ENCODE measurements around the gene IGSF9. TPM values are rescaled to one million over a fixed set of nuclear protein-coding genes. Genes with fewer than 3 reads are reported as not detected.
A peak's percentile ranks its signal among the peaks of the same experiment; 100 is the strongest.

IGSF9 gene
- total RNA-seq, 1 donor from 2014 or later, result 2.1 TPM

DNA sequence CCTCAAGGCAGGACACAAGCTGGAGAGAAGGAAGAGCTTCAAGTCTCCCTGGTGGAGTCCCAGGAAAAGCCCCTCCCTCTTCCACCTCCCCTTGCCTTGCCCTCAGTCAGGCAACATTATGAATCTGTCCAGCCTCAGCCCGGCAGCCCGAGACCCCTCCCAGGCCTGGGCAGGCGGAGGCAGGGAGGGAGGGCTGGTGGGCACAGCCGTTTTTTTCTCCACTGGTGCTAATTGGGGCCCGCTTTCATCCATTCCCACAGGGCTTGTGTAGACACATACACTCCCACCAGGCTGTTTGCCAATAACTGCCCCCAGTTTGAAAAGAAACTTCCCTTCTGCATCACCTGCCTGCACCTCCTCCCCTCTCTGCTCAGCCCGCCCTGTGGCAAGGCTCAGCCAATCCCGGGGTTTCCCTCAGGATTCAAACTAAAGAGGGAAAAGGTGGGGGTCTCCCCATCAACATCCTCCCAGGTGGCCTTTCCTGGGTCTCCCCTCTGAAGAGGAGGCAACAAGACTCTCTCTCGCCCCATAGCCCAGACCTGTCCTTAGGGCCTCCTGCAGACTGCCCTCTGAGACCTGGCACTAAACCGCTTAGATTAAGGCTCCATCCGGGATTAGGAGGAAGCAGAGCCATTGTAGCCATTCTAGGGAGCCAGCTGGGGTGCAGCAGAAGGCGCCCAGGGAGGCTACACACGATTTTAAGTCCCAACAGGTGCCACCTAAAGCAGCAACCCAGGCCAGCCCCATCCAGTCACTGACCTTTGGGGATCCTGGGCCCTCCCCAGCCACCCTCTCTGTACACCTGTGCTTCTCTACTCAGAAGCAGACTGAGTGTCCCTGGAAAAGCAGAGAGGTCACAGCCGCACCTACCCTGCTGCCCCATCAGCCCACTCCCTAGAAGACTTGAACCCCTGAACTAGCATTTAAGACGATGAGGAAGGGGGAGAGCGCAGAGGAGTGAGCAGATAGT is 3.5 kb downstream of the IGSF9 start:
- DNase-seq (ENCODE audit: low read depth) (no peak), FAIRE-seq (no peak)
- peaks cover 14% of the 10 kb centered on the region for H3K4me1 ChIP-seq (ENCODE audit: insufficient read depth, low read length)
- no peaks in the 10 kb centered on the region for H3K9me3 Mint-ChIP-seq (ENCODE audit: unreplicated experiment)
- no peaks in the 10 kb centered on the region for H3K36me3 ChIP-seq (ENCODE audit: insufficient read depth, low read length)
- no peak overlapping the region for H3K27ac ChIP-seq (ENCODE audit: low read depth, low read length)
- TF ChIP-seq, protein P1, sequence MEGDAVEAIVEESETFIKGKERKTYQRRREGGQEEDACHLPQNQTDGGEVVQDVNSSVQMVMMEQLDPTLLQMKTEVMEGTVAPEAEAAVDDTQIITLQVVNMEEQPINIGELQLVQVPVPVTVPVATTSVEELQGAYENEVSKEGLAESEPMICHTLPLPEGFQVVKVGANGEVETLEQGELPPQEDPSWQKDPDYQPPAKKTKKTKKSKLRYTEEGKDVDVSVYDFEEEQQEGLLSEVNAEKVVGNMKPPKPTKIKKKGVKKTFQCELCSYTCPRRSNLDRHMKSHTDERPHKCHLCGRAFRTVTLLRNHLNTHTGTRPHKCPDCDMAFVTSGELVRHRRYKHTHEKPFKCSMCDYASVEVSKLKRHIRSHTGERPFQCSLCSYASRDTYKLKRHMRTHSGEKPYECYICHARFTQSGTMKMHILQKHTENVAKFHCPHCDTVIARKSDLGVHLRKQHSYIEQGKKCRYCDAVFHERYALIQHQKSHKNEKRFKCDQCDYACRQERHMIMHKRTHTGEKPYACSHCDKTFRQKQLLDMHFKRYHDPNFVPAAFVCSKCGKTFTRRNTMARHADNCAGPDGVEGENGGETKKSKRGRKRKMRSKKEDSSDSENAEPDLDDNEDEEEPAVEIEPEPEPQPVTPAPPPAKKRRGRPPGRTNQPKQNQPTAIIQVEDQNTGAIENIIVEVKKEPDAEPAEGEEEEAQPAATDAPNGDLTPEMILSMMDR (IDR thresholded peaks at IDR 0.05; ENCODE audit: insufficient read depth, low read depth, low read length), result no peak
- no peak for TF ChIP-seq EZH2 (IDR thresholded peaks at IDR 0.05; ENCODE audit: insufficient read depth, low read length)
- no peak overlapping the region for H3K4me3 Mint-ChIP-seq (ENCODE audit: unreplicated experiment)
- H3K79me2 ChIP-seq (ENCODE audit: insufficient read depth, low read length), result no peaks in the 10 kb centered on the region
- H3K27me3 Mint-ChIP-seq (ENCODE audit: low read depth, unreplicated experiment), result peaks cover 51% of the 10 kb centered on the region
- H3K9me3 ChIP-seq (ENCODE audit: insufficient read depth, low read depth, low read length), result no peaks in the 10 kb centered on the region
- peaks cover 17% of the 10 kb centered on the region for H3K27me3 ChIP-seq (ENCODE audit: insufficient read depth, low read length)
- H3K4me3 ChIP-seq (ENCODE audit: insufficient read depth, low read depth, low read length), result no peak overlapping the region
- H3K27ac Mint-ChIP-seq (ENCODE audit: unreplicated experiment), result no peak overlapping the region
- no peak overlapping the region for H2AFZ ChIP-seq (ENCODE audit: low read depth, low read length)
- peaks cover 5% of the 10 kb centered on the region for H3K4me1 Mint-ChIP-seq (ENCODE audit: low read depth, unreplicated experiment)
- H4K20me1 ChIP-seq (ENCODE audit: insufficient read depth, low read length), result no peaks in the 10 kb centered on the region
- no peak overlapping the region for H3K4me2 ChIP-seq (ENCODE audit: low read length)
- no peaks in the 10 kb centered on the region for H3K36me3 Mint-ChIP-seq (ENCODE audit: low read depth, unreplicated experiment)
- H3K9ac ChIP-seq (ENCODE audit: low read length), result no peak overlapping the region

DNA sequence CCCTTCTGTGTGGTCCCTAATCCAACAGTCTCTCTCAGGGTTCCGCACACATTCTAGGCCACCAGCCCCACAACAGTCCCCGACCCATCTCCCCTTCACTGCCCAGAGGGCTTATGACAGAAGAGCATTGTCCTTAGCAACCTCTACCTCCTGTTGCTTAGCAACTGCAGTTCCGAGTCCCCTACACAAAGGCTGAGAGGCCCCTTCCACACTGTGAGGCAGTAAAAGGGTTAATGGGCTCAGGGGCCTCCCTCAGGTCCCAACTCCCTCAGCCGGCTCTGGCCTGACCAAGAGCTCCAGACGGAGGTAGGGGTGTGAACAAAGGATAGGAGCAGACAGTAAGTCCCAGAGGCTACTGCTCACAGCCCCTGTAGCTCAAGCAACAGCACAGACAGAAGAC is 4.3 kb downstream of the IGSF9 start:
- H3K36me3 ChIP-seq (ENCODE audit: insufficient read depth, low read length), result no peaks in the 10 kb centered on the region
- no peaks in the 10 kb centered on the region for H4K20me1 ChIP-seq (ENCODE audit: insufficient read depth, low read length)
- peaks cover 14% of the 10 kb centered on the region for H3K4me1 ChIP-seq (ENCODE audit: insufficient read depth, low read length)
- Mint-ChIP-seq H3K4me3 (ENCODE audit: unreplicated experiment) (no peak overlapping the region), H3K4me1 (ENCODE audit: low read depth, unreplicated experiment) (peaks cover 5% of the 10 kb centered on the region), H3K27me3 (ENCODE audit: low read depth, unreplicated experiment) (peaks cover 51% of the 10 kb centered on the region), H3K27ac (ENCODE audit: unreplicated experiment) (peak overlapping the region; percentile 28), H3K9me3 (ENCODE audit: unreplicated experiment) (no peaks in the 10 kb centered on the region), H3K36me3 (ENCODE audit: low read depth, unreplicated experiment) (no peaks in the 10 kb centered on the region)
- TF ChIP-seq, protein P1 (IDR thresholded peaks at IDR 0.05; ENCODE audit: insufficient read depth, low read depth, low read length), result no peak
- TF ChIP-seq EZH2 (IDR thresholded peaks at IDR 0.05; ENCODE audit: insufficient read depth, low read length), result no peak
- DNase-seq (ENCODE audit: low read depth) (no peak), FAIRE-seq (no peak)
- no peaks in the 10 kb centered on the region for H3K9me3 ChIP-seq (ENCODE audit: insufficient read depth, low read depth, low read length)
- H3K27ac ChIP-seq (ENCODE audit: low read depth, low read length), result no peak overlapping the region
- no peak overlapping the region for H3K4me2 ChIP-seq (ENCODE audit: low read length)
- H3K79me2 ChIP-seq (ENCODE audit: insufficient read depth, low read length), result no peaks in the 10 kb centered on the region
- no peak overlapping the region for H3K4me3 ChIP-seq (ENCODE audit: insufficient read depth, low read depth, low read length)
- no peak overlapping the region for H2AFZ ChIP-seq (ENCODE audit: low read depth, low read length)
- peaks cover 17% of the 10 kb centered on the region for H3K27me3 ChIP-seq (ENCODE audit: insufficient read depth, low read length)
- no peak overlapping the region for H3K9ac ChIP-seq (ENCODE audit: low read length)
